ENCODE data around the gene SCAMP5. TPM values are rescaled to one million over a fixed set of nuclear protein-coding genes. Genes with fewer than 3 reads are reported as not detected.

Gene SCAMP5
- polyA plus RNA-seq, 1 donor (not counting 4 experiments of a cell fraction or from before 2014, with no cell fraction given) = 1.9 TPM

- Histone ChIP-seq H3K27ac (ENCODE audit: control insufficient read depth, insufficient read depth, low read length) (no peak overlapping the region), H3K9ac (ENCODE audit: control insufficient read depth, extremely low read depth, insufficient read depth, low read length) (no peak overlapping the region), H3K4me3 (ENCODE audit: control insufficient read depth in 2 of 3, extremely low read depth in 1 of 3, insufficient read depth in 2 of 3, low read depth in 1 of 3, low read length in 3 of 3) (peak overlapping the region in 1 of 3 experiments; percentile 32)
Measured at GRCh38 chr15:74958320-74958907, 36.9 kb upstream of the SCAMP5 start.

GRCh38 chr15:74958908-74959585, 36.3 kb upstream of the SCAMP5 start:
- Histone ChIP-seq H3K9ac (ENCODE audit: control insufficient read depth, extremely low read depth, insufficient read depth, low read length) (no peak overlapping the region), H3K79me2 (ENCODE audit: control insufficient read depth, insufficient read depth, low read length) (no peaks in the 10 kb centered on the region), H3K36me3 (ENCODE audit: control insufficient read depth in 2 of 2, extremely low read depth in 1 of 2, insufficient read depth in 2 of 2, low read length in 2 of 2) (no peaks in the 10 kb centered on the region), H3K4me1 (ENCODE audit: control insufficient read depth, extremely low read depth, insufficient read depth, low read length) (peaks cover 9% of the 10 kb centered on the region), H3K9me1 (ENCODE audit: control insufficient read depth, extremely low read depth, insufficient read depth, low read length) (no peaks in the 10 kb centered on the region), H3K9me3 (ENCODE audit: control insufficient read depth, low read depth, low read length) (no peaks in the 10 kb centered on the region), H3K27me3 (ENCODE audit: control insufficient read depth, extremely low read depth, insufficient read depth, low read length) (peaks cover 39% of the 10 kb centered on the region), H3K4me2 (ENCODE audit: control insufficient read depth, extremely low read depth, insufficient read depth, low read depth, low read length) (peak overlapping the region; percentile 74), H3K4me3 (ENCODE audit: control insufficient read depth in 2 of 3, extremely low read depth in 1 of 3, insufficient read depth in 2 of 3, low read depth in 1 of 3, low read length in 3 of 3) (peak overlapping the region in 1 of 3 experiments; percentile 32), H2AFZ (ENCODE audit: control insufficient read depth, low read length) (no peak overlapping the region), H3K27ac (ENCODE audit: control insufficient read depth, insufficient read depth, low read length) (no peak overlapping the region), H4K20me1 (ENCODE audit: control insufficient read depth, extremely low read depth, insufficient read depth, low read length) (no peaks in the 10 kb centered on the region)
- FAIRE-seq = no peak
- peak; percentile 97 for TF ChIP-seq EZH2 (IDR thresholded peaks at IDR 0.05; ENCODE audit: low read length)
- TF ChIP-seq CTCF (optimal IDR thresholded peaks at IDR 0.05 in 1 of 3, IDR thresholded peaks at IDR 0.05 in 1 of 3, conservative IDR thresholded peaks at IDR 0.05 in 1 of 3; ENCODE audit: extremely low read depth in 1 of 3, insufficient read depth in 2 of 3, low read length in 3 of 3) = no peak
- dilution Hi-C loops (cut with MboI; ENCODE audit: extremely low pct_ligation_motif_present, low sequenced_read_pairs) = no loop called here
- no peak for DNase-seq (ENCODE audit: low read depth, low spot score)

More at GRCh38 chr15:74958320-74958907, 36.9 kb upstream of the SCAMP5 start:
- peaks cover 39% of the 10 kb centered on the region for H3K27me3 ChIP-seq (ENCODE audit: control insufficient read depth, extremely low read depth, insufficient read depth, low read length)
- peak overlapping the region; percentile 74 for H3K4me2 ChIP-seq (ENCODE audit: control insufficient read depth, extremely low read depth, insufficient read depth, low read depth, low read length)
- no peaks in the 10 kb centered on the region for H3K36me3 ChIP-seq (ENCODE audit: control insufficient read depth in 2 of 2, extremely low read depth in 1 of 2, insufficient read depth in 2 of 2, low read length in 2 of 2)
- no peaks in the 10 kb centered on the region for H3K9me3 ChIP-seq (ENCODE audit: control insufficient read depth, low read depth, low read length)
- dilution Hi-C loops (cut with MboI; ENCODE audit: extremely low pct_ligation_motif_present, low sequenced_read_pairs) = no loop called here
- no peak for FAIRE-seq
- no peaks in the 10 kb centered on the region for H3K9me1 ChIP-seq (ENCODE audit: control insufficient read depth, extremely low read depth, insufficient read depth, low read length)
- H4K20me1 ChIP-seq (ENCODE audit: control insufficient read depth, extremely low read depth, insufficient read depth, low read length) = no peaks in the 10 kb centered on the region
- no peak for DNase-seq (ENCODE audit: low read depth, low spot score)
- H2AFZ ChIP-seq (ENCODE audit: control insufficient read depth, low read length) = peak overlapping the region; percentile 8
- H3K79me2 ChIP-seq (ENCODE audit: control insufficient read depth, insufficient read depth, low read length) = no peaks in the 10 kb centered on the region
- peak in 1 of 3 experiments; percentile 8 for TF ChIP-seq CTCF (optimal IDR thresholded peaks at IDR 0.05 in 1 of 3, IDR thresholded peaks at IDR 0.05 in 1 of 3, conservative IDR thresholded peaks at IDR 0.05 in 1 of 3; ENCODE audit: extremely low read depth in 1 of 3, insufficient read depth in 2 of 3, low read length in 3 of 3)
- TF ChIP-seq EZH2 (IDR thresholded peaks at IDR 0.05; ENCODE audit: low read length) = no peak
- H3K4me1 ChIP-seq (ENCODE audit: control insufficient read depth, extremely low read depth, insufficient read depth, low read length) = peaks cover 9% of the 10 kb centered on the region

All from keratinocyte (primary cell).